H1 (cell line): ENCODE data around the gene TKFC. TPM values are rescaled to one million over a fixed set of nuclear protein-coding genes. Genes with fewer than 3 reads are reported as not detected.

Experiments used
- EP300 ChIP-seq, 2 experiments: IDR thresholded peaks; 1 replicate in 1 of 2; 2 replicates in 1 of 2; pipeline ENCODE4 v1.6.1; 2011 to 2012; ENCODE audit warnings: low read depth in 2 of 2, low read length in 2 of 2, mild to moderate bottlenecking in 2 of 2, borderline replicate concordance in 1 of 2, inconsistent platforms in 1 of 2, moderate library complexity in 1 of 2
- KDM4A ChIP-seq: IDR thresholded peaks from one replicate; pipeline ENCODE4 v1.7.1; 2012; ENCODE audit warnings: low read depth, mild to moderate bottlenecking, moderate library complexity, low read length, inconsistent platforms; ENCODE audit not compliant: severe bottlenecking
- RXRA ChIP-seq: IDR thresholded peaks from 2 replicates; pipeline ENCODE4 v1.6.1; 2011; ENCODE audit warnings: low read depth, mild to moderate bottlenecking, low read length, moderate library complexity; ENCODE audit not compliant: insufficient read depth
- SIN3A ChIP-seq, 2 experiments: IDR thresholded peaks in 1 of 2; conservative IDR thresholded peaks in 1 of 2; 2 replicates each; pipeline ENCODE4 v1.6.1; 2011 to 2012; ENCODE audit warnings: low read length in 2 of 2, improper control_type of control experiment in 1 of 2, low read depth in 1 of 2, mild to moderate bottlenecking in 1 of 2
- SP2 ChIP-seq: IDR thresholded peaks from 2 replicates; pipeline ENCODE4 v1.6.1; 2012; ENCODE audit warnings: mild to moderate bottlenecking, low read length, inconsistent platforms
- SP4 ChIP-seq: IDR thresholded peaks from 2 replicates; pipeline ENCODE4 v1.6.1; 2012; ENCODE audit warnings: low read length, inconsistent platforms
- TCF12 ChIP-seq: IDR thresholded peaks from 2 replicates; pipeline ENCODE4 v1.6.1; 2011; ENCODE audit warnings: low read depth, mild to moderate bottlenecking, low read length
- polyA plus RNA-seq, 7 experiments: library from polyadenylated mRNA; depleted of rRNA in 3 of 7; stranded (reverse) in 5 of 7; unstranded in 2 of 7; fragments of >200 nt in 5 of 7; fragments of 200-250 nt in 2 of 7; gene quantifications; 1 replicate in 5 of 7; 2 replicates in 1 of 7; 4 replicates in 1 of 7; pipeline versions ENCODE4 v1.2.1 to v1.2.3, GENCODE V29; 2011 to 2013; ENCODE audit warnings: missing spikeins in 2 of 7, mixed read lengths in 2 of 7
- total RNA-seq: library from RNA; stranded (reverse); fragmentation: NEBNext Ultra II Directional; extraction: Animal tissue kit (Norgen Biotek cat#: 25700); gene quantifications from 2 replicates; pipeline ENCODE4 v1.2.1, GENCODE V29; 2021
- TF ChIP-seq, protein P1 (sequence below): IDR thresholded peaks from 2 replicates; pipeline ENCODE4 v1.6.1; 2011; ENCODE audit warnings: low read length, improper control_type of control experiment

TKFC gene
- total and polyA plus RNA-seq, 2 of the 8 experiments (the other 6 are each of a cell fraction or from before 2014, with no cell fraction given), result 53.5 to 55.0 TPM

GRCh38 chr11:61390161-61390560, 57.1 kb downstream of the TKFC start (continued):
- no peak for TF ChIP-seq EP300 (IDR thresholded peaks at IDR 0.05; ENCODE audit: borderline replicate concordance in 1 of 2, low read depth in 2 of 2, low read length in 2 of 2)
- no peak for TF ChIP-seq SP4
- TF ChIP-seq SIN3A (conservative IDR thresholded peaks at IDR 0.05 in 1 of 2, IDR thresholded peaks at IDR 0.05 in 1 of 2; ENCODE audit: low read depth in 1 of 2, low read length in 2 of 2), result no peak
- TF ChIP-seq, protein P1, sequence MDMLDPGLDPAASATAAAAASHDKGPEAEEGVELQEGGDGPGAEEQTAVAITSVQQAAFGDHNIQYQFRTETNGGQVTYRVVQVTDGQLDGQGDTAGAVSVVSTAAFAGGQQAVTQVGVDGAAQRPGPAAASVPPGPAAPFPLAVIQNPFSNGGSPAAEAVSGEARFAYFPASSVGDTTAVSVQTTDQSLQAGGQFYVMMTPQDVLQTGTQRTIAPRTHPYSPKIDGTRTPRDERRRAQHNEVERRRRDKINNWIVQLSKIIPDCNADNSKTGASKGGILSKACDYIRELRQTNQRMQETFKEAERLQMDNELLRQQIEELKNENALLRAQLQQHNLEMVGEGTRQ, result no peak
- TF ChIP-seq SP2, result no peak
- TF ChIP-seq TCF12, result no peak
- TF ChIP-seq RXRA, result no peak
- no peak for TF ChIP-seq KDM4A
